HT1080 (cell line): Measurements from ENCODE around the gene CD37. TPM values are rescaled to one million over a fixed set of nuclear protein-coding genes. Genes with fewer than 3 reads are reported as not detected.
"Not testable (repeated sequence)": the region's sequence is repeated elsewhere in the genome, so short reads cannot be mapped to it uniquely, and the experiment has no call there.

Experiments used
- DNase-seq: peaks from one replicate; pipeline ENCODE4 v3.0.0-alpha.2; 2015; ENCODE audit warnings: low read depth
- total RNA-seq: library from RNA; depleted of rRNA; stranded (reverse); fragments of >200 nt; shearing (Covaris generic); gene quantifications from 2 replicates; pipeline ENCODE4 v1.2.3, GENCODE V29; 2014

Gene CD37
- total RNA-seq, 1 experiment from 2014 or later = not detected

GRCh38 chr19:49328741-49329140, 6.5 kb upstream of the CD37 start:
- no peak for DNase-seq

DNA sequence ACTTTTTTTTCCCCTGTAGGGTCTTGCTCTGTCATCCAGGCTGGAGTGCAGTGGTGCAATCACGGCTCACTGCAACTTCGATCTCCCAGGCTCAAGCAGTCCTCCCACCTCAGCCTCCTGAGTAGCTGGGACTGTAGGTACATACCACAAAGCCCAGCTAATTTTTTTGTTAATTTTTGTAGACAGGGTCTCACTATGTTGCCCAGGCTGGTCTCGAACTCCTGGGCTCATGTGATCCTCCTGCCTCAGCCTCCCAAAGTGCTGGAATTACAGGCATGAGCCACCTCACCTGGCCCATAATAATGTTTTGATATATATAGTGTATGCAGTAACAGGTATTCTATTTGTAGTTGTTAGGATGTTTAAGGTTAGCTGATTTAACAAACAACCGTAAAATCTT, 4.0 kb upstream of the CD37 start:
- not testable (repeated sequence) for DNase-seq

DNA sequence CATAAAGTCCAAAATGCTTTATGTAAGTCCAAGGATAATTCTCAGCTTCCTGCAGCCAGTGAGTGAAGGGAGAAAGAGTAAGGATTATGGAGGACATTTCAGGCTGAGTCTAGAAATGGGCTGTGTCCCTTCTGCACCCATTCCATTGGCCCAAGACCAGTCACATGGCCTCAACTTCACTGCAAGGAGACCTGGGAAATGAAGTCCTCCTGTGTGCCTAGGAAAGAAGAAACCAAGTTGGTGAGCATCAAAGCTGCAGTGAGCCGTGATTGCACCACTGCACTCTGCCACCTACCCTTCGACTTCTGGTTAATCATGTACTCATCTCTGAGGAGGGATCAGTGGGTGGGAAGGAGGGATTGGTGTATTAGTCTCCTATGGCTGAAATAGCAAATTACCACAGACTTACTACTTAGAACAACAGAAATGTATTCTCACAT, 3.6 kb upstream of the CD37 start:
- DNase-seq = peak; percentile 53

DNA sequence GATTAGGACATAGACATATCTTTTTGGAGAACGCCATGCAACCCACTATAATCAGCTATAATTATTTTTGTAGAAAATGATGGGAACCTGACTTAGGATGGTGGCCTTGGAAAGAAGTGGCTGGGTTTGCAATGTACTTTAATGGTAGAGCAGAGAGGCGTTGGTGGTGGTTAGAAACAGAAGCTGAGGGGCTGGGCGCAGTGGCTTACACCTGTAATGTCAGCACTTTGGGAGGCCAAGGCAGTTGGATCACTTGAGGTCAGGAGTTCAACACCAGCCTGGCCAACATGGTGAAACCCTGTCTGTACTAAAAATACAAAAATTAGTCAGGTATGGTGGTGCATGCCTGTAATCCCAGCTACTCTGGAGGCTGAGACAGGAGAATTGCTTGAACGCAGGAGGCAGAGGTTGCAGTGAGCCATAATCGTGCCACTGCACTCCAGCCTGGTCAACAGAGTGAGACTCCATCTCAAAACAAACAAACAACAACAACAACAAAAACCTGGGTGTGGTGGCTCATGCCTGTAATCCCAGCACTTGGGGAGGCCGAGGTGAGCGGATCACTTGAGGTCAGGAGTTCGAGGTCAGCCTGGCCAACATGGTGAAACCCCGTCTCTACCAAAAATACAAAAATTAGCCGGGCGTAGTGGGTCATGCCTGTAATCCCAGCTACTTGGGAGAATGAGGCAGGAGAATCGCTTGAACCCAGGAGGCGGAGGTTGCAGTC, 2.4 kb upstream of the CD37 start:
- not testable (repeated sequence) for DNase-seq

- no peak for DNase-seq
Observed at GRCh38 chr19:49333418-49333805, 1.8 kb upstream of the CD37 start.

GRCh38 chr19:49333811-49334288, 1.4 kb upstream of the CD37 start:
- DNase-seq = no peak

DNA sequence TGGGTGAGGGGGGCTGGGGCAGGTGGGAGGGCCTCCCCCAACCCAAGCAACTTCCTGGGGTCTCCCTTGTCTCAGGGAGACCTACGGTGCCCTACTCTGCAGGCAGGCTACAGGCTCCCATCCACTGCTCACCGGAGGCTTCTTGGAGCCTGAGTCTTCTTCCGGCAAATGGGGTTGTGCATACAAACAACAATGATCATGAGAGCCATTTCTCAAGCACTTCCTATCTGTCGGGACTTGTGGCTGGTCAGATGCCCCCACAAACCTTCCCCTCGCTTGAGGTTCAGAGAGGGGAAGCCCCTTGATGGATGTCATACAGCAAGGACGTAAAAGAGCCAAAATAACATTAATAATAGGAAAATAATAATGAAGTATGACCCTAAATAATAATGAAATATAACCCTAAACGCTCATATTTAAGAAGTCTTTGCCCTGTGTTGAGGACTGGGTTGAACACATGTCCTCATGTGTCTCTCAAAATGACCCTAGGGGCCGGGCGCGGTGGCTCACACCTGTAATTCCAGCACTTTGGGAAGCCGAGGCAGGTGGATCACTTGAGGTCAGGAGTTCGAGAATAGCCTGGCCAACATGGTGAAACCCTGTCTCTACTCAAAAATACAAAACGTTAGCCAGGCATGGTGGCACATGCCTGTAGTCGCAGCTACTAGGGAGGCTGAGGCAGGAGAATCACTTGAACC, 727 bp downstream of the CD37 start:
- DNase-seq = no peak

GRCh38 chr19:49336482-49337266, 1.5 kb downstream of the CD37 start:
- no peak for DNase-seq

- DNase-seq = no peak
Observed at GRCh38 chr19:49337267-49338022, 2.2 kb downstream of the CD37 start.

DNA sequence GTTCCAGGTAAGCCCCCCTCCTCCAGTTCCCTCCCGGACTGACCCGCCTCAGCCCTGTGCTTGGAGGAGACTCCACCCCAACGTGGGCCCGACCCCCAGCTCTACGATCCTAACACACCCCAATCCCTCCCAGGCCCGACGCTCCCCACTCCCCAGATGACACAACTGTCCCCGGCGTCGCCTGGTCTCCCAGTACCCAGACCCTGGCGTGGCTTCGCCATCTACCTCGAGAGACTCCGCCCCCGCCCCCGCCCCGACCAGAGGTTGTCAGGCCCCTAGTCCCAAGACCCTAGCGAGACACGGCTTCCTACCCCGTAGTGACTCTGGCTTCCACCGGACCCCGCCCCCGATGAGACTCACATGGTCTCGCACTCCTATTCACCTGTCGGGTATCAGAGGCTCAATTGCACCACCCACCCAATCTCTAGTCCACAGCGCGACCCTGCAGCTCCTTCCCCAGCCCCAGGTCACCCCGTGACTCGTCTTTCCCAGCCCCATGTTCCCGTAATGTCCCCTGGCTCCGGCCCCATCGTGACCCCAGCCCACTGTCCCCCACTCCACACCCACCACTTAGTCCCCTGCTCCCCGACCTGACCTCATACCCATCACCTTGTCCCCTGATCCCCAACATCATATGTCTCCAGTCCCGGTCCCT, 2.9 kb downstream of the CD37 start:
- DNase-seq = no peak

DNA sequence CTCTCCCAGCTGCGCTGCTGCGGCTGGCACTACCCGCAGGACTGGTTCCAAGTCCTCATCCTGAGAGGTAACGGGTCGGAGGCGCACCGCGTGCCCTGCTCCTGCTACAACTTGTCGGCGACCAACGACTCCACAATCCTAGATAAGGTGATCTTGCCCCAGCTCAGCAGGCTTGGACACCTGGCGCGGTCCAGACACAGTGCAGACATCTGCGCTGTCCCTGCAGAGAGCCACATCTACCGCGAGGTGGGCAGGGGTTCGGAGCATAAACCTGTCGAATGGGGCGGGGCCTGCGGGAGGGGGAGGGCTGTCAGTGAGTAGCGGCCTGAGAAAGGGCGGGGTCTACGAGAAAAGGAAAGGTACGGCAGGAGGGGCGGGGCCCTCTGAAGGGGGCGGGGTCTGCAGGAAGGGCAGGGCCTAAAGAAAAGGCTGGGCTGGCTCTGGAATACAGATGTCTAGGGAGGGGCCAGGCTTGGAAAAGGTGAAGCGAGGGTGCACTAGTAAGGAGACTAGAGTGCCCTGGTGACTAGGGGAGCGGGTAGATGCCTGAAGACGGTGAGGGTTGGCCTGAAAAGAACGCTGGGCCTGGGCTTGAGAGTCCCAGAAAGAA, 3.6 kb downstream of the CD37 start:
- DNase-seq = no peak

GRCh38 chr19:49339301-49340068, 4.3 kb downstream of the CD37 start:
- no peak for DNase-seq

GRCh38 chr19:49340069-49340864, 5.1 kb downstream of the CD37 start:
- DNase-seq = no peak

GRCh38 chr19:49340865-49341718, 5.9 kb downstream of the CD37 start:
- no peak for DNase-seq

- DNase-seq = no peak
Observed at GRCh38 chr19:49342291-49342721, 7.1 kb downstream of the CD37 start.

DNA sequence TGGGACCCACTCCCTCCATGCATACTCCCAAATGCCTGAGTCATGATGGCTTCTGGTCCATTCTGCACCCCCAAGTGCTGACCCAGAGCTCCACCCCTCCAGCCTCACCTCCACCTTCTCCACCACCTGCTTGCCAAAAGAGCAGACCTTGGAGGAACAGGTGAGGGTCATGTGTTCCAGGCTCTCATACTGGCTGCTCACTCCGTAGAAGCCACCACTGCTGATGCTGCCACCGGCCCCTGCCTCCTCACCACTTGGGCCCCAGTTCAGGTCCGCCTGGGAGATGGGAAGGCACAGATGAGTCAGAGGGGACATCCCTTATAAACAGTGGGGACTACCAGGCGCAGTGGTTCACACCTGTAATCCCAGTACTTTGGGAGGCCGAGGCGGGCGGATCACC, 7.9 kb downstream of the CD37 start:
- no peak for DNase-seq
